Measurements from ENCODE around the gene BICC1.

The BICC1 gene

GRCh38 chr10:58543141-58543540, 30.5 kb downstream of the BICC1 start:
- Mint-ChIP-seq H3K4me3 (no peak overlapping the region), H3K27me3 (no peaks in the 10 kb centered on the region), H3K9me3 (no peaks in the 10 kb centered on the region), H3K36me3 (ENCODE audit: low read depth) (no peaks in the 10 kb centered on the region), H3K27ac (no peak overlapping the region), H3K4me1 (ENCODE audit: low read depth) (no peaks in the 10 kb centered on the region)

- no peaks in the 10 kb centered on the region for H3K36me3 Mint-ChIP-seq (ENCODE audit: low read depth)
- H3K27ac Mint-ChIP-seq: no peak overlapping the region
- no peaks in the 10 kb centered on the region for H3K4me1 Mint-ChIP-seq (ENCODE audit: low read depth)
- no peaks in the 10 kb centered on the region for H3K27me3 Mint-ChIP-seq
- H3K4me3 Mint-ChIP-seq: no peak overlapping the region
- H3K9me3 Mint-ChIP-seq: no peaks in the 10 kb centered on the region
Observed at GRCh38 chr10:58544135-58544534, 31.5 kb downstream of the BICC1 start.

- H3K4me3 Mint-ChIP-seq: no peak overlapping the region
- H3K36me3 Mint-ChIP-seq (ENCODE audit: low read depth): no peaks in the 10 kb centered on the region
- H3K4me1 Mint-ChIP-seq (ENCODE audit: low read depth): no peaks in the 10 kb centered on the region
- no peaks in the 10 kb centered on the region for H3K9me3 Mint-ChIP-seq
- no peak overlapping the region for H3K27ac Mint-ChIP-seq
- no peaks in the 10 kb centered on the region for H3K27me3 Mint-ChIP-seq
Observed at GRCh38 chr10:58545427-58545826, 32.8 kb downstream of the BICC1 start.

GRCh38 chr10:58546137-58546536, 33.5 kb downstream of the BICC1 start:
- Mint-ChIP-seq H3K27ac (no peak overlapping the region), H3K4me1 (ENCODE audit: low read depth) (no peaks in the 10 kb centered on the region), H3K27me3 (no peaks in the 10 kb centered on the region), H3K9me3 (no peaks in the 10 kb centered on the region), H3K4me3 (no peak overlapping the region), H3K36me3 (ENCODE audit: low read depth) (no peaks in the 10 kb centered on the region)

- Mint-ChIP-seq H3K27me3 (no peaks in the 10 kb centered on the region), H3K36me3 (ENCODE audit: low read depth) (no peaks in the 10 kb centered on the region), H3K4me1 (ENCODE audit: low read depth) (no peaks in the 10 kb centered on the region), H3K4me3 (no peak overlapping the region), H3K9me3 (no peaks in the 10 kb centered on the region), H3K27ac (no peak overlapping the region)
Observed at GRCh38 chr10:58546722-58547445, 34.2 kb downstream of the BICC1 start.

- Mint-ChIP-seq H3K9me3 (no peaks in the 10 kb centered on the region), H3K27me3 (no peaks in the 10 kb centered on the region), H3K4me1 (ENCODE audit: low read depth) (no peaks in the 10 kb centered on the region), H3K27ac (no peak overlapping the region), H3K36me3 (ENCODE audit: low read depth) (no peaks in the 10 kb centered on the region), H3K4me3 (no peak overlapping the region)
Observed at GRCh38 chr10:58547963-58548362, 35.3 kb downstream of the BICC1 start.

- Mint-ChIP-seq H3K27me3 (no peaks in the 10 kb centered on the region), H3K36me3 (ENCODE audit: low read depth) (no peaks in the 10 kb centered on the region), H3K9me3 (no peaks in the 10 kb centered on the region), H3K4me3 (no peak overlapping the region), H3K4me1 (ENCODE audit: low read depth) (no peaks in the 10 kb centered on the region), H3K27ac (no peak overlapping the region)
Observed at GRCh38 chr10:58554316-58554715, 41.6 kb downstream of the BICC1 start.

GRCh38 chr10:58555170-58555929, 42.7 kb downstream of the BICC1 start:
- H3K9me3 Mint-ChIP-seq: peaks cover 3% of the 10 kb centered on the region
- H3K27me3 Mint-ChIP-seq: no peaks in the 10 kb centered on the region
- H3K36me3 Mint-ChIP-seq (ENCODE audit: low read depth): no peaks in the 10 kb centered on the region
- no peak overlapping the region for H3K4me3 Mint-ChIP-seq
- no peak overlapping the region for H3K27ac Mint-ChIP-seq
- H3K4me1 Mint-ChIP-seq (ENCODE audit: low read depth): no peaks in the 10 kb centered on the region

GRCh38 chr10:58555930-58556311, 43.2 kb downstream of the BICC1 start:
- H3K4me1 Mint-ChIP-seq (ENCODE audit: low read depth): no peaks in the 10 kb centered on the region
- H3K9me3 Mint-ChIP-seq: peaks cover 5% of the 10 kb centered on the region

GRCh38 chr10:58556516-58557165, 44.0 kb downstream of the BICC1 start:
- Mint-ChIP-seq H3K27ac (no peak overlapping the region), H3K4me1 (ENCODE audit: low read depth) (no peaks in the 10 kb centered on the region), H3K27me3 (no peaks in the 10 kb centered on the region), H3K36me3 (ENCODE audit: low read depth) (no peaks in the 10 kb centered on the region), H3K9me3 (peaks cover 9% of the 10 kb centered on the region), H3K4me3 (no peak overlapping the region)

More at GRCh38 chr10:58555930-58556311, 43.2 kb downstream of the BICC1 start:
- Mint-ChIP-seq H3K27me3 (no peaks in the 10 kb centered on the region), H3K4me3 (no peak overlapping the region), H3K36me3 (ENCODE audit: low read depth) (no peaks in the 10 kb centered on the region), H3K27ac (no peak overlapping the region)

GRCh38 chr10:58557714-58558113, 45.0 kb downstream of the BICC1 start:
- no peaks in the 10 kb centered on the region for H3K36me3 Mint-ChIP-seq (ENCODE audit: low read depth)
- H3K27ac Mint-ChIP-seq: no peak overlapping the region
- no peaks in the 10 kb centered on the region for H3K27me3 Mint-ChIP-seq
- no peak overlapping the region for H3K4me3 Mint-ChIP-seq
- no peaks in the 10 kb centered on the region for H3K4me1 Mint-ChIP-seq (ENCODE audit: low read depth)
- peaks cover 19% of the 10 kb centered on the region for H3K9me3 Mint-ChIP-seq

- H3K36me3 Mint-ChIP-seq (ENCODE audit: low read depth): no peaks in the 10 kb centered on the region
- no peak overlapping the region for H3K27ac Mint-ChIP-seq
- H3K4me1 Mint-ChIP-seq (ENCODE audit: low read depth): no peaks in the 10 kb centered on the region
- H3K27me3 Mint-ChIP-seq: no peaks in the 10 kb centered on the region
- H3K9me3 Mint-ChIP-seq: peaks cover 20% of the 10 kb centered on the region
- H3K4me3 Mint-ChIP-seq: no peak overlapping the region
Observed at GRCh38 chr10:58560068-58560467, 47.4 kb downstream of the BICC1 start.

- Mint-ChIP-seq H3K36me3 (ENCODE audit: low read depth) (no peaks in the 10 kb centered on the region), H3K9me3 (peaks cover 18% of the 10 kb centered on the region), H3K4me1 (ENCODE audit: low read depth) (no peaks in the 10 kb centered on the region), H3K4me3 (no peak overlapping the region), H3K27me3 (no peaks in the 10 kb centered on the region), H3K27ac (no peak overlapping the region)
Observed at GRCh38 chr10:58565271-58565670, 52.6 kb downstream of the BICC1 start.

- Mint-ChIP-seq H3K36me3 (ENCODE audit: low read depth) (no peaks in the 10 kb centered on the region), H3K27me3 (no peaks in the 10 kb centered on the region), H3K27ac (no peak overlapping the region), H3K4me3 (no peak overlapping the region), H3K4me1 (ENCODE audit: low read depth) (no peaks in the 10 kb centered on the region), H3K9me3 (peaks cover 9% of the 10 kb centered on the region)
Observed at GRCh38 chr10:58567652-58568051, 55.0 kb downstream of the BICC1 start.

GRCh38 chr10:58568428-58568935, 55.8 kb downstream of the BICC1 start:
- Mint-ChIP-seq H3K4me1 (ENCODE audit: low read depth) (no peaks in the 10 kb centered on the region), H3K27ac (no peak overlapping the region), H3K27me3 (no peaks in the 10 kb centered on the region), H3K9me3 (peaks cover 7% of the 10 kb centered on the region), H3K4me3 (no peak overlapping the region), H3K36me3 (ENCODE audit: low read depth) (no peaks in the 10 kb centered on the region)
